Measurements from ENCODE around the gene UROC1. TPM values are rescaled to one million over a fixed set of nuclear protein-coding genes. Genes with fewer than 3 reads are reported as not detected.

UROC1 gene
- not detected for polyA plus RNA-seq (2012; ENCODE audit: low read depth, missing spikeins)

GRCh38 chr3:126517291-126517951 lies at the start of gene UROC1:
Gene UROC1, minus strand, starts transcription at chr3:126517773. Its CDS starts 54 bp downstream, at chr3:126517719.
- TF ChIP-seq POLR2AphosphoS5 (IDR thresholded peaks at IDR 0.05; ENCODE audit: low read depth, low read length): no peak
- TF ChIP-seq SPI1 (IDR thresholded peaks at IDR 0.05; ENCODE audit: low read depth, low read length): no peak
- TF ChIP-seq PAX5 (IDR thresholded peaks at IDR 0.05; ENCODE audit: insufficient read depth, low read length, severe bottlenecking): no peak
- TF ChIP-seq POU2F2 (IDR thresholded peaks at IDR 0.05; ENCODE audit: low read depth, low read length): no peak
- TF ChIP-seq POLR2A (IDR thresholded peaks at IDR 0.05; ENCODE audit: low read depth, low read length): no peak
- no peak for TF ChIP-seq TAF1 (IDR thresholded peaks at IDR 0.05; ENCODE audit: low read depth, low read length)
- no peak for FAIRE-seq
- DNase-seq (ENCODE audit: insufficient read length, low spot score): no peak

GRCh38 chr3:126562737-126563276 lies 45.2 kb upstream of the UROC1 start:
- no peak for TF ChIP-seq POU2F2 (IDR thresholded peaks at IDR 0.05; ENCODE audit: low read depth, low read length)
- no peak for TF ChIP-seq SPI1 (IDR thresholded peaks at IDR 0.05; ENCODE audit: low read depth, low read length)
- TF ChIP-seq TAF1 (IDR thresholded peaks at IDR 0.05; ENCODE audit: low read depth, low read length): no peak
- no peak for TF ChIP-seq PAX5 (IDR thresholded peaks at IDR 0.05; ENCODE audit: insufficient read depth, low read length, severe bottlenecking)
- no peak for TF ChIP-seq POLR2AphosphoS5 (IDR thresholded peaks at IDR 0.05; ENCODE audit: low read depth, low read length)
- DNase-seq (ENCODE audit: insufficient read length, low spot score) (no peak), FAIRE-seq (no peak)

- FAIRE-seq (no peak), DNase-seq (ENCODE audit: insufficient read length, low spot score) (no peak)
- no peak for TF ChIP-seq PAX5 (IDR thresholded peaks at IDR 0.05; ENCODE audit: insufficient read depth, low read length, severe bottlenecking)
- no peak for TF ChIP-seq POLR2A (IDR thresholded peaks at IDR 0.05; ENCODE audit: low read depth, low read length)
- no peak for TF ChIP-seq SPI1 (IDR thresholded peaks at IDR 0.05; ENCODE audit: low read depth, low read length)
- TF ChIP-seq POU2F2 (IDR thresholded peaks at IDR 0.05; ENCODE audit: low read depth, low read length): no peak
- no peak for TF ChIP-seq TAF1 (IDR thresholded peaks at IDR 0.05; ENCODE audit: low read depth, low read length)
- no peak for TF ChIP-seq POLR2AphosphoS5 (IDR thresholded peaks at IDR 0.05; ENCODE audit: low read depth, low read length)
These were observed 40.9 kb upstream of the UROC1 start, which contains the start of gene C3orf22 for GRCh38 chr3:126558336-126559071. Gene C3orf22, minus strand, starts transcription at chr3:126558932. Its CDS starts 5,542 bp downstream, at chr3:126553390.

GRCh38 chr3:126557761-126558160 lies 40.2 kb upstream of the UROC1 start:
- no peak for DNase-seq (ENCODE audit: insufficient read length, low spot score)
- no peak for FAIRE-seq
- TF ChIP-seq POLR2A (IDR thresholded peaks at IDR 0.05; ENCODE audit: low read depth, low read length): no peak
- TF ChIP-seq PAX5 (IDR thresholded peaks at IDR 0.05; ENCODE audit: insufficient read depth, low read length, severe bottlenecking): no peak
- no peak for TF ChIP-seq POLR2AphosphoS5 (IDR thresholded peaks at IDR 0.05; ENCODE audit: low read depth, low read length)
- TF ChIP-seq SPI1 (IDR thresholded peaks at IDR 0.05; ENCODE audit: low read depth, low read length): no peak
- TF ChIP-seq POU2F2 (IDR thresholded peaks at IDR 0.05; ENCODE audit: low read depth, low read length): no peak

GRCh38 chr3:126557415-126557745 lies 39.8 kb upstream of the UROC1 start:
- DNase-seq (ENCODE audit: insufficient read length, low spot score) (no peak), FAIRE-seq (no peak)

GRCh38 chr3:126556637-126557414 lies 39.3 kb upstream of the UROC1 start:
- TF ChIP-seq POLR2AphosphoS5 (IDR thresholded peaks at IDR 0.05; ENCODE audit: low read depth, low read length) (no peak), TAF1 (IDR thresholded peaks at IDR 0.05; ENCODE audit: low read depth, low read length) (no peak), SPI1 (IDR thresholded peaks at IDR 0.05; ENCODE audit: low read depth, low read length) (no peak), POU2F2 (IDR thresholded peaks at IDR 0.05; ENCODE audit: low read depth, low read length) (no peak), PAX5 (IDR thresholded peaks at IDR 0.05; ENCODE audit: insufficient read depth, low read length, severe bottlenecking) (no peak)
- FAIRE-seq (no peak), DNase-seq (ENCODE audit: insufficient read length, low spot score) (no peak)

More at GRCh38 chr3:126557415-126557745, 39.8 kb upstream of the UROC1 start:
- TF ChIP-seq SPI1 (IDR thresholded peaks at IDR 0.05; ENCODE audit: low read depth, low read length) (no peak), POU2F2 (IDR thresholded peaks at IDR 0.05; ENCODE audit: low read depth, low read length) (no peak), PAX5 (IDR thresholded peaks at IDR 0.05; ENCODE audit: insufficient read depth, low read length, severe bottlenecking) (no peak), POLR2A (IDR thresholded peaks at IDR 0.05; ENCODE audit: low read depth, low read length) (no peak), TAF1 (IDR thresholded peaks at IDR 0.05; ENCODE audit: low read depth, low read length) (no peak), POLR2AphosphoS5 (IDR thresholded peaks at IDR 0.05; ENCODE audit: low read depth, low read length) (no peak)

- FAIRE-seq: no peak
- TF ChIP-seq POLR2A (IDR thresholded peaks at IDR 0.05; ENCODE audit: low read depth, low read length) (no peak), POLR2AphosphoS5 (IDR thresholded peaks at IDR 0.05; ENCODE audit: low read depth, low read length) (no peak), TAF1 (IDR thresholded peaks at IDR 0.05; ENCODE audit: low read depth, low read length) (no peak), SPI1 (IDR thresholded peaks at IDR 0.05; ENCODE audit: low read depth, low read length) (no peak), PAX5 (IDR thresholded peaks at IDR 0.05; ENCODE audit: insufficient read depth, low read length, severe bottlenecking) (no peak), POU2F2 (IDR thresholded peaks at IDR 0.05; ENCODE audit: low read depth, low read length) (no peak)
- DNase-seq (ENCODE audit: insufficient read length, low spot score): no peak
These were observed 38.4 kb upstream of the UROC1 start for GRCh38 chr3:126555795-126556636.

All from GM12891 (cell line).